DOHH2 (cell line): Measurements from ENCODE around the gene TMEM132D.

Experiments
- CTCF ChIP-seq: fragments of 200-600 bp; sonication (generic); IDR thresholded peaks from one replicate; pipeline ENCODE4 v1.5.1; 2014; ENCODE audit warnings: antibody characterized with exemption, mild to moderate bottlenecking, low read depth, low read length; ENCODE audit not compliant: poor library complexity, severe bottlenecking
- EZH2phosphoT487 ChIP-seq: fragments of 200-600 bp; sonication (generic); IDR thresholded peaks from 2 replicates; pipeline ENCODE4 v1.6.1; 2017; ENCODE audit warnings: borderline replicate concordance, mild to moderate bottlenecking, antibody characterized with exemption, low read length, moderate library complexity, mixed read lengths

DNA sequence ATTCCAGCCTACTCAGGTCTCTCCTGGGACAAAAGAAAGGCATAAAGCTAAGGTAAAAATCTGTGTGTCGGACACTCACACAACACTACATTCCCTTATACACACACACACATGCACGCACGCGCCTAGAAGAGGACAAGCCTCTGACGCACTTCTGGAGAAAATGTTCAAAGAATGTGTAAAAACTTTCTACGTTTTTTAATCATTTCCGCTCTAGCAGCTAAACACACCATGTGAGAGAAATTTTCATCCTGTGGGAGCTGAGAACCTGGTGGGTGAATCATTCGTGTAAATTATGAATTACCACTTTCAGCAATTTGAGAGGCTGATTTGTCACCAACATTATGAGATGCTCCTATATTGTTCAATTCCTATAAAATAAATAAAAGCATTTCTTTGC, 494.5 kb downstream of the TMEM132D start:
- no peak for TF ChIP-seq CTCF
- TF ChIP-seq EZH2phosphoT487: no peak
